NCI-H146 treated with DMSO at 0.1 percent for 48 hours (cell line): ENCODE measurements around the gene MMP24.

Experiments
- DNase-seq: peaks from one replicate; lab custom pipeline; 2025; ENCODE audit not compliant: unreplicated experiment; lab: John Stamatoyannopoulos, UW

Gene MMP24

DNA sequence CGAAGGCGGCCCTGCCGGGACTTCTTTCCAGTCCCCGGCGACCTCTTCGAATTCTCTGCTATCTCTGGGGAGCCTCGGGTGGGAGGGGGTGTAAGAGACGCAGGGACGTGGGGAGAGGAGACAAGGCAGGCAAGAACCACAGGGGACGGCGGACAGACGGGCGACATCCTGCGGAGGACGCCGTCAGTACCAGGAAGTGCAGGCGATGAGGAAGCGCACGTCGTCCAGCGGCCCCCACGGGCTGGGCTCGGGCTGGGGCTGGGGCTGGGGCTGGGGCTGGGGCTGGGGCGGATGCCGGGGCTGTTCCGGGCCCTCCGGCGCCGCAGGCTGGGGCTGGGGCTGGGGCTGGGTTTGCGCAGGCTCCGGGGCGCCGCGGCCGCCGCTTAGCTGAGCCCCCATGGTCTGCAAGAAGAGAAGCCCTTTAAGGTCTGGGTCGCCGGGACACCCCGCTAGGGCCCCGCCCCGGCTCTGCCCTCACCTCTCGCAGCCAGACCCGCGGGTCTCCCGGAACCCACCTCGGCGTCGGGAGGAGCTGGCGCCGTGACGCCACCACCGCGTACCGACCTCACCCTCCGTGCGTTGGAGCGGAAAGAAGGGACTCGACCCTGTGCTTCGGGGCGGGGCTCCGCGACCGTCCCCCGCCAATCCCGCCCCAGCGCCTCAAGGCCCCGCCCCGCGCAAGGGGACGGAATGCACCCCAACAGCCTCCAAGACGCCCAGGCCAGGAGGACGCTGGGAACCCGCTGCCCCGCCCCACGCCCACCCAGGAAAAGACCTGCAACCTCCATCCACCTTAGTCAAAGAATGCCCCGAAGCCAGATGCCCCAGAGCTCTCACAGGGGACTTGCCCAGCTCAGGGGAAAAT, 51.3 kb downstream of the MMP24 start, which contains the start of gene MMP24OS:
Gene MMP24OS, minus strand, starts transcription at position 592 of the 865 bp plus-strand sequence. Its CDS starts 193 bp downstream, at position 399.
- DNase-seq = peak; percentile 72

DNA sequence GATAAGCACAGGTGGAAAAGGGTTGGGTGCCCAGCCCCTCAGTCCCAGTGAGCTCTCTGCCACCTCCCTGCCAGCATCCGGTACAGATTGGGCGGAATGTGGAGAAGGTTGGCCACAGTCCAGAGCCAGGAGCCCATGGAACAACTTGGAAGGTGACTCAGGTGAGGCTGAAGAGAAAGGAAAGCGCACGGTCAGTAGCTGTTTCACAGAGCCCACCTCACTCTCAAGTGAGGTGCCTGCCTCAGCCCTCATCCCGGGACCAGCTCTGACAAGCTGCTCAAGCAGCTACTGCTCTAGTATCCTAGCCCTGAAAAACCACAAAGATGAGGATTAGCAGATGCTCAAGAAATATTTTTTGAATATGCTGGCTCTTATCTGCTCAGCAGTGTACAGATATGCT, 52.5 kb downstream of the MMP24 start:
- DNase-seq = no peak

DNA sequence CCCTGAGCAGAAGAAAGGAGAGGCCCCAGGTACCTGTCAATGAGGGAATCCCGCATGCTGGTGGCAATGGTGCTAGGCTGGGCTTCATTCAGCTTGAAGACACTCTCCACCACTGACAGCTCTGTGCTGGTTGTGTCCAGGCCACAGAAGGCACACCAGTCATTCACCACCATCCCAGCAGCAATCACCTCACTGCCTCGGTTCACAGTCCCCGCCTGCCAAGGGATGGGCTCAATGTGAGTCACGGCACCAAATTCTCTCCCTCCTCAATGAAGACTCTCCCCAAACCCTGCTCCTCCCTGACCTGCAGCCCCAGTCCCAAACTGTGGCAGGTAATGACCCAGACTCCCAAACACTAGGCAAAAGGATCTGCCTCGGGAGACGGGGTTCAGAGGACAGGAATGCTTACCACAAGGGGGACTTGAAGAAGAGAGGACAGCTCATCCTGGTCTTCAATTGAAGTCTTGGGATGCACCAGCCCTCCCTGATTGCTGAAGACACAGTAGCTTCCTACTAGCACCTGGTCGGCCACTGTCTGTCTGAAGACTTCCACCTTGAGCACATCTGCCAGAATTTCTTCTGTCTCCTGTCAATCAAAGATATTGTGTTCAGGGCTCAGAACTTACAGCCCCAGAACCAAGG, 53.2 kb downstream of the MMP24 start:
- DNase-seq = no peak

DNA sequence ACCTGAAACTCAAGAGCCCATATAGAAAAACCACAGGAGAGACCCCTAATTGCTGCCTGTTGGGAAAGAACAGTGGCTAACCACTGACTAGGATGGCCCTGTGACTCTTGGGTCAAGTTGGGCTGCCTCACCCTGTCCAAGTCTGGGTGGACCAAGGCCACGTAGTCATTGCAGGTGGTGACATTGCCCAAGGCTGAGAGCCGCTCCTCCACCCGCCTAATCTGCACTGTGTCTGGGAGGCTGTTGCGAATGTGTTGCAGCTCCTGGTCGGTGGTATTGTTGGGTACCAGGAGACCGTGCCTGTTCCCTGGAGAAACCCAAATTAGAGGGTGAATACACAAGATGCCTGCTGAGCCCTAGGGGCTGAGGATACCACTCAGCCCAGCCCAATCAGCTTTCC, 54.0 kb downstream of the MMP24 start:
- DNase-seq = no peak

DNA sequence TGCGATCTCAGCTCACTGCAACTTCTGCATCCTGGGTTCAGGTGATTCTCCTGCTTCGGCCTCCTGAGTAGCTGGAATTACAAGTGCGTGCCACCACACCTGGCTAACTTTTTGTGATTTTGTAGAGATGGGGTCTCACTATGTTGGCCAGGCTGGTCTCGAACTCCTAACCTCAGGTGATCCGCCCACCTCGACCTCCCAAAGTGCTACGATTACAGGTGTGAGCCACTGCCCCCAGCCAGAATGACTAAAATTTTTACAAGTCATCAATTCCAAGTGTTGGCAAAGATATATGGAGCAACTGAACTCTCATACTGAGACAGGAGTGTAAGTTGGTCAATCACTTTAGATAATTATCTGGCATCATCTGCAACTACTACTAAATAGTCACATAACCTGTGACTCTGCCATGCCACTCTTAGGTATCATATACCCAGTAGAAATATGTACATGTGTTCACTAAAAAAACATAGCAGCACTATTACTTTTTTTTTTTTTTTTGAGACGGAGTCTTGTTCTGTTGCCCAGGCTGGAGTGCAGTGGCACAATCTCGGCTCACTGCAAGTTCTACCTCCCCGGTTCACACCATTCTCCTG, 55.1 kb downstream of the MMP24 start:
- no peak for DNase-seq

DNA sequence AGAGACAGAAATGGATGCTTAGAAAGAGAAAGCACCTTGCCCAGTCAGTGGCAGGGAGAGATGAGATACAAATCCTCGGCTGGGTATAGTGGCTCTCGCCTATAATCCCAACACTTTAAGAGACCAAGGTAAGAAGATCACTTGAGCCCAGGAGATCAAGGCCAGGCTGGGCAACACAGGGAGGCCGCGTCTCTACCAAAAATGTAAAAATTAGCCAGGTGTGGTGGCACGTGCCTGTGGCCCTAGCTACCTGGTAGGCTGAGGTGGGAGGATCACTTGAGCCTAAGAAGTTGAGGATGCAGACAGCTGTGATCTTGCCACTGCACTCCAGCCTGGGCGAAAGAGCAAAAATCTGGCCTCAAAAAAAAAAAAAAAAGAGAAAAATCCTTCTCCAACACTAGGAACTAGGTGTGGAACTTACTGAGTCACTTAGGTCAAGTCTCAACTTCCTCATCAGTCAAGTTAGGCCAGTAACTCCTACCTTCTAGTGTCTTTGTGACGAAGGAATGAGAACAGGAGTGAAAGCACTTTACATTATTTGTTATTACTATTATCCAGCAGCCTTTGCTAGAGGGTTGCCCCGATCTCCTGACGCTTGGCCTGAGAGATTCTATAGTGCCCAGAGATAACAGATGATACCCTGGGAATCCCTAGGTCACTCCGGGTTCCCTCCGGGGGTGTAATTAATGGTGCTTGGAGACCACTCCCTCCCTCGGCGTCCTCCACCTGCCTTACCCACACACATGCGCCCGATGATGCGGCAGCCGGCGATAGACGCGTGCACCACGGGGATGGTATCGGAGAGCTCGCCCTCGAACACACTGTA, 57.2 kb downstream of the MMP24 start:
- DNase-seq = peak; percentile 37

DNA sequence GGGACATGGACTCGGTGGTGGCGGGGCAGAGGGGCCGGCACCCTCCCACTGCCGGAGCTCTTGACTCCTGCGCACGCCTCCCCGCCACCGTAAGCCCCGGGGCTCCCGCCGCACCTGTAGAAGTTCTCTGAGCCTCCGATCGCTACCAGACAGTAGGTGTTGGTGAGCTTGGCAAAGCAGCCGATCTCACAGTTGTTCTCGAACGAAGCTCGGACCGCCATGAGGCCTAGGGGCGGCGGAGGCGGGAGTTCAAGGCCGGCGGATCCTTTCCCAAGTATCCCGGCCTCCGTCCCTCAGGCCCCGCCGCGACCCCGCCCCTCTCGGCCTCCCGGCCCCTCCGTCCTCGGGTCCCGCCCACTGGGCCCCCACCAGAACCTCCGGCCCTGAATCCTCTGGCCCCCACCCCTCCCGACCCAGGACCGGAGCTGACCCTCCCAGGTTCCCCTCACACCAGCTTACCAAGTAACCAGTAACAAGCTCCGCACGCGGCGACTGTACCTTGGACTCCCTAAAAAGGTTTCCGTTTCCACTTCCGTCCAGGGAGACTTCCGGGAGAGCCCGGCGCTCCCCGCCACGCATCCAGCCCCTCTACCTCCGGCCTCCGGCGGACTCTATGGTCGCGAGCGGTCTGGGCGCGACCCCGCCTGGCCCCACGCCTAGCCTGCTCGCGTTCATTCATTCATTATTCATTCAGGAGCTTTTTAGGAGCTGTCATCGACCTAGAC, 57.9 kb downstream of the MMP24 start, which contains the start of gene EIF6:
Gene EIF6, minus strand, starts transcription at position 506 of the 725 bp plus-strand sequence. Its CDS starts 285 bp downstream, at position 221.
- peak; percentile 80 for DNase-seq

DNA sequence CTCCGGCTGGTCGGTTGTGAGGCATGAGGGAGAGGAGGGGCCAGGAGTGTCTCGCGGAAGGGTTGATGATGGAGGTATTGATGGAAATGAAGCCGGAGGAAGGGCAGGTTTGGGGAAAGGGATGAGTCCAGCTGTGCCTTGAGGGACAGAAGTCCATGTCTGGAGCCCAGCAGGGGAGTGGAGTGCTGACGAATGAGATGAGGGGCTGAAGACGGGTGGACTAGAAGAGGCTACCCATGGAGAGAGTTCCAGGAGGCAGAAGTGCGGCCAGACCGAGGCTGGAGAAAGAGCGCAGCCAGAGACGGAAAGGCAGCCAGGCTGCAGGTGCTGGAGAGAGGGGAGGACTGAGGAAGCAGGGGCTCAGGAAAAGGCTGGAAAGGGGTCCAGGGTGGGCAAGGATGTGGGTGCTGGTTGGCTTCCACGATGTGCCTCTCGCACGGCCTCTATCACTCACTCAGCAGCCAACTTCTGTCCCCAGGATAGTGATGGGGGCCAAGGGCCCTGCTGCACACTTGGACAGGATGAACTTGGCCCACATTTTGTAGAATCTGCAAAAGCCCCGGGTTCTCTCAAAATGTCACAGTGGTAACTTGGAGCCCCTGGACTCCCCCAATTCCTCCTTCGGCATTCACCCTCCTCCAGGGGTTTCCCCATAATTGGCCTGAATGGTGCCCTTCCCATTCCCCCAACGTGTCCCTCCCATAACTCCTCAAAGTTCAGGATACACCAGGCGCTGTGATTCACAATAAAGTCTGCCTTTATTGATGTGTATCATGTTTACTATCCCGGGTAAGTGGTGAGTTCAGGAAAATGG, 58.7 kb downstream of the MMP24 start:
- DNase-seq = no peak

DNA sequence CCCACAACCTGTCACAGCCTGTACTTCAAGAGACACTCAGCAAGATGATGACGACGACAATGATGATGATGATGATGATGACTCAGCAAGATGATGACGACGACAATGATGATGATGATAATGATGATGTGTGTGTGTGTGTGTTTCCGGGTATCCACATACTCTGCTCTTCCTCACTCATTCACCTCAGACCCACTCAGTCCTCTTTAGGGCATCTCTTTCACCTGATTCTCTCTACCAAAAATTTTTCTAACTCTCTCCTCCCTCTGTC, 59.3 kb downstream of the MMP24 start:
- DNase-seq = no peak

DNA sequence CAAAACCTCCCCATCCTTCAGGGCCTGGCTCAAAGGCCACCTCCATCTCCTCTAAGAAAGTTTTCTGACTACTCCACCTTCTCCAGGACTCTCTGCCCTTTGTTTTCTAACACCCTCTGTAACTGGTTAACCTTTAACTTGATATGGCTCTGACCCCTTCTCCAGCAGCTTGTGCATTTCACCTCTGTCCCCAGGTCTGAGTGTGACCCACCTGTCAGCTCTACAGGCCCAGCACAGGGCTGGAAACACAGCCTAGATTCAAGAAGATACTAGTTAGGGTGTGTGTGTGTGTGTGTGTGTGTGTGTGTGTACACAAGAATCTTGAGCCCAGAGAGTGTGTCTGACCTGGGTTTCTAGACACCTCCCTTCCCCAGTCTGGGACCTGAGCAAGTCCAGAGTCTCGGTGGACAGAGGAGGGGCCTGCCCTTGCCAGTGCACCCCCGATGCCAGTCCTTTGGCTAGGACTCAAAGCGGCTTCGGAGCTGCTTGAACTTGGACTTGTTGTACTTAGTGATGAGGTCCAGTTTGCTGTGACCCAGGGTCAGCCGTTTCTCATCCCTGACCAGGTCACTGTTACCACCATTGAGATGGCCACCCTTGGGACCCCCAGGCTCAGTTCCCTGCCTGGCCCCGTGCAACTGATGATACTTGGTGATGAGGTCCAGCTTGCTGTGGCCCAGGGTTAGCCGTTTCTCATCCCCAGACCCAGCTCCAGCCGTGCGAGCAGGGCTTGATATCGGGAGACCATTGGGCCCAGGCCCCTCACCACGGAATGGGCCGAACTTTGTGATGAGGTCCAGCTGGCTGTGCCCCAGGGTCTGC, 59.8 kb downstream of the MMP24 start:
- no peak for DNase-seq

DNA sequence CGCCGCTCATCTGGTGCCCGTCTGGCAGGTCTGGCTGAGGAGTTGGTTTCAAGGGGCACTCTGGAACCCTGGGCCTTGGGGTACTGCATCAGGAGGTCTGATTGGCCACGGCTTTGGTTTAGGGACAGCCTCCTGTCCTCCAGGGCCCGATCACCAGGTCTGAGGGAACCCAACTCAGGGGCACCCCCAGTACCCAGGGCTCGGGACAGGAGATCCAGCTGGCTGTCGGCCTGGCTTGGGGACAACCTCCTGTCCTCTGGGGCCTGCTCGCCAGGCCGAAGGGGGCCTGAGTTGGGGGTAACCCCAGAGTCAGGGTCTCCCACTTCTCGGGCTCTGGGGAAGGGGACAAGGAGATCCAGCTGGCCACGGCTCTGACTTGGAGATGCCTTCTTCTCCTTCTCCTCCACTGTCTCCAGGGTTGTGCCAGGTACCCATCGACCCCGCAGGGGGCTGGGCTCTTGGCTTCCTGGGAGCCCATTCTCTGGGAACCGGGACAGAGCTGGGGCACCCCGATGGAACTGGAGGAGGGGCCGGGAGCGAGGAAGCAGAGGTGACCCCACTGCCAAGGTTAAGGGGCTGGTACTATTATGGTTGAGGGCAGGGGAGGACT, 60.5 kb downstream of the MMP24 start:
- DNase-seq = no peak

DNA sequence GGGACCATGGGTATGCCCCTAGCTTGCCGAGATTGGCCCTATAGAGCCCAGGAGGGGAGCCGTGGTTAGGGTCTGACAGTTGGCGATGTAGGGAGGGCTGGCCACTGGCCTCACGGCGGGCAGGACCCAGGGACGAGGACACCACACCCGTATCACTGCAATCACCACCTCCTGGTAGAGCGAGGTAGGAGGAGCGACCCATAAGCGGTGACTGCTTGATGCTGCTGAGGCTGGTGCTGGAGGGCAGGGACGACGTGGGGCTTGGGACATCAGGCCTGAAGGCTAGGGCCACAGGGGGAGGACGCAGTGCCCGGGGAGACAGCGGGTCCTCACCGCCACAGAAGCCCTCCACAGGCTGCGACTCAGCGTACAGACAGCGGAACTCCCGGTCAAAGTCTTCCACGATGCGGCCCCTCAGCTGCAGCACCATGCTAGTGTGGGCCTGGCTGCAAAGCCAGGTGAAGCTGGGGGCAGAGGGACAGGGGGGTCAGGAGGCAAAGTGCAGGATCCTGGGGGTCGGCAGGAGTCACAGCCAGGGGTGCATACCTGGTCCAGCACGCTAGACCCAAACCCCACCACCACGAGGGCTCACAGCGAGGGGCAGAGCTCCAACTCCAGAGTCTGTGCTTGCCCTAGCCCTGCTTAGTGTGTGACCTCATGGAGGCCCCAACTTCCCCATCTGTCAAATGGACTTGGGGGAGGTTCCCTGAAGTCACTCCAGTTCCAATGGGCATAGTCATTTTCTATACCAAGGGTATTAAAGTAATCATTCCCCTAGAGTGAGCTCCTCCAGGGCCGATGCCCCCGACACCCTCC, 61.2 kb downstream of the MMP24 start:
- no peak for DNase-seq

DNA sequence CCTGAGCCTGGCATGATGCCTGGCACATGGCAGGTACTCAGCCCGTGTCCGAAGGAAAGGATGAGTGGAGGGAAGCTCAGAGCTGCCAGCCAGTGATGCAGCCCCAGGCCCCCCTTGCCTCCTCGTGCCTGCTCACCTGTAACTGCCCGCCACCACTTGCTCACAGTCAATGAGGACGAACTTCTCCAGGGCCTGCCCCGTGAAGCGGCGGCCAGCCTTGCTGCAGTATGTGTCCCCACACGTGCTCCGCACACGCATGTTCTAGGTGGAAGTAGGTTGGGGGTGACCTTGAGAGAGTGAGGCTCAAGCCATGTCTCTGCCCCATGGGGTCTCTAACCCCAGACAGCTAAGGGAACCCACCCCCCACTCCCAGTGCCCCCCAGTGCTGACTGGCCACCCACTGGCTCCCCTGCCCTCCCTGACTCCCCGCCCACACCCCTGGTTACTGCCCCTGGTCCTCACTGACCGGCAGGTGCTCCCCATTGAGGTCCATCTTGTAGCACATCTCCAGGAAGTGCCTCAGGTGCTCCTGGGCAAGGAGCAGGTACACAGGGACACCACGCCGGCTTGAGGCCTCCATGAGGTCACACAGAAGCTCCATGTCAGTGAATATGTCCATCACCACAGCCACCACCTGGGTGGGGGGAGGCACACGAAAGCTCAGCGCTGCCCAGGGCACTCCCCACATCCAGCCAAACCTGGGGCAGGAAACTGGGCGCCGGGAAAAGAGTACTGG, 62.0 kb downstream of the MMP24 start:
- DNase-seq = no peak

DNA sequence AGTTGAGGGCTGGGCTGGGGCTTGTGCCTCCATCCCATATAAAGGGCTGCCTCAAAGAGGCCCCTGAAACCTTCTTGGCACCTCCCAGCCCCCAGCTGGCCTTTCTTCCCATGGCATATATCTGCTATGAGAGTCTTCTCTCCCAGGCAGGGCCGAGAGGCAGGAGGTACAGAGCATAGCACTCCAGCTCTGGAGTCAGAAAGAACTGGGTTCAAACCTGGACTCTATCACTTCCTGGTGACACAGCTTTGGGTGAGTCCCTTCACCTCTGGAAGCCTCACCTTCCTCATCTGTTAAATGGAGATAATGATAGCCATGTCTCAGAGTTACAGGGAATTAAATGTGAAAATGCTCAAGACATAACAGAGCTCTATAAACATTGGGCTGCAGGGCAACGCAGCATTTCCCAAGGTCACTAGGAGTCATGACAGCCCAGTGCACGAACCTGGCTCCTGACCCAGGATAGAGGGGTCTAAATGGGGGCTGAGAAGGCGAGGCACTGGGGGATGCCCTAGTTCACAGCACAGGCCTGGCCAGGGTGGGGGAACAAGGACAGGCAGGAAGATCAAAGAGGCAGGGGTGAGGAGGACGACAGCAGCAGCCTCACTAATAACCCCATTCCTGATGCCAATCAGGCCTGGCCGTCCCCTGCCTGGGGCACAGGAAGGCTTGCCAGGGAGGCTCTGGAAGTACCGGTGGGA, 63.8 kb downstream of the MMP24 start:
- DNase-seq = no peak

DNA sequence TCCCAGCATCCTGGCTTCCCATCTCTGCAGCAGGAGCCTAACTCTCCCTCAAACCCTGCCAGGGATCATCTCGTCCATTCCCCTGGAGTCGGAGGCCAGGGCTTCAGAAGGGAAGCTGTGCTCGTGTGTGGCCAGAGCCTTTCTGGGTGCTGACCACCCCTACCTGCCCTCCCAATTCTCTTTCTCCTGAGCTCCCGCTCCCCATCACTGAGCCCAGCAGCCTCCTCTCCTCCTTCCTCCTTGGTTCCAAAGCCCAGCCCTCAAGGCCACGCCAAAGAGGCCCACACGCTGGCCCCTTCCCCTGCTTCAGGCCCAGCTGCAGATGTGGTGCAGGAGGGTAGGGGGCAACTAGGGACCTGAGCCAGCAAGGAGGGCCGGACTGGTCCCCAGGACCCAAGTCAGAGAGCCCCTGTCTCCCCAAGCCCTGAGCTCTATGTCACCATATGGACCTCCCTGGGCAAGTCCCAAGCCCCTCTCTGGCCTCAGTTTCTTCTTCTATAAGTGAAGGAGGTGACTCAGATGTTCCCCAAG, 64.5 kb downstream of the MMP24 start:
- no peak for DNase-seq
